Upper lobe of left lung (tissue), 6 donors: ENCODE data around the gene SGCE. TPM values are rescaled to one million over a fixed set of nuclear protein-coding genes. Genes with fewer than 3 reads are reported as not detected.

ENCODE experiments used
- ATAC-seq, 2 donors: fragments of 200-7000 bp; cut with Tn5 transposase; one replicate each; pipeline ENCODE4 v1.9.1; 2022; ENCODE audit warnings: mild to moderate bottlenecking in 2 of 2, moderate library complexity in 2 of 2; ENCODE audit not compliant: low FRiP score in 2 of 2
- DNase-seq, 2 donors: peaks; one replicate each; pipeline ENCODE4 v3.0.0-alpha.2; 2019 to 2020
- H3K27ac ChIP-seq, 4 donors: fragments of 200-600 bp; sonication (generic); one replicate each; pipeline ENCODE4 v1.5.1; 2016 to 2019
- H3K27me3 ChIP-seq, 4 donors: fragments of 200-600 bp; sonication (generic); one replicate each; pipeline ENCODE4 v1.5.1; 2017 to 2019
- H3K36me3 ChIP-seq, 4 donors: fragments of 200-600 bp; sonication (generic); one replicate each; pipeline ENCODE4 v1.5.1; 2016 to 2019
- H3K4me1 ChIP-seq, 4 donors: fragments of 200-600 bp; sonication (generic); one replicate each; pipeline ENCODE4 v1.5.1; 2018 to 2019
- H3K4me3 ChIP-seq, 4 donors: fragments of 200-600 bp; sonication (generic); one replicate each; pipeline ENCODE4 v1.5.1; 2017 to 2019; ENCODE audit warnings: mild to moderate bottlenecking in 2 of 4, moderate library complexity in 1 of 4
- H3K9me3 ChIP-seq, 4 donors: fragments of 200-600 bp; sonication (generic); one replicate each; pipeline ENCODE4 v1.5.1; 2018 to 2019
- CTCF ChIP-seq, 6 experiments: fragments of 450-650 bp in 4 of 6; fragments of 200-600 bp in 2 of 6; sonication (generic) in 2 of 6; IDR thresholded peaks; one replicate each; pipeline ENCODE4 v1.5.1; 2016 to 2019; ENCODE audit warnings: antibody characterized with exemption in 6 of 6
- EP300 ChIP-seq, 4 donors: sonication (generic); formaldehyde crosslinking; IDR thresholded peaks; one replicate each; pipeline ENCODE4 v1.5.1; 2017; ENCODE audit warnings: antibody characterized with exemption in 4 of 4, control low read depth in 2 of 4
- POLR2A ChIP-seq, 4 donors: fragments of 450-650 bp; IDR thresholded peaks; one replicate each; pipeline ENCODE4 v1.5.1; 2016 to 2017; ENCODE audit warnings: antibody characterized with exemption in 4 of 4, mild to moderate bottlenecking in 2 of 4
- POLR2AphosphoS5 ChIP-seq, 2 donors: sonication (generic); formaldehyde crosslinking; IDR thresholded peaks; one replicate each; pipeline ENCODE4 v1.5.1; 2017; ENCODE audit warnings: antibody characterized with exemption in 2 of 2
- WGBS, 2 donors: methylation state at CpG; one replicate each; pipeline ENCODE4 v1.1.5; 2017 to 2018; 5-methylcytosine and 5-hydroxymethylcytosine counted together
- total RNA-seq, 6 donors: library from RNA; depleted of rRNA in 4 of 6; stranded (reverse); fragments of >200 nt in 4 of 6; gene quantifications; one replicate each; pipeline versions ENCODE4 v1.1.0 to v1.2.1, GENCODE V29; 2016 to 2021
- donor health status: DM: no; HTN: no; CAD: no; lungs with moderate emphysema.
- donor health status: DM: no; HTN: yes; CAD: no; lungs with severe emphysema.

Gene SGCE
- total RNA-seq, 6 donors from 2014 or later = 42.8 to 136 (median 68.1) TPM

GRCh38 chr7:94616855-94617254 is 39.1 kb downstream of the SGCE start:
- Histone ChIP-seq H3K9me3 (no peaks in the 10 kb centered on the region), H3K4me3 (no peak overlapping the region), H3K27me3 (no peaks in the 10 kb centered on the region), H3K27ac (no peak overlapping the region), H3K36me3 (peaks cover 0 to 4% (median 0%) of the 10 kb centered on the region in 4 donors), H3K4me1 (peaks cover 0 to 9% (median 3%) of the 10 kb centered on the region in 4 donors)
- ATAC-seq (no peak), DNase-seq (no peak)
- TF ChIP-seq POLR2A (IDR thresholded peaks at IDR 0.05) (no peak), CTCF (IDR thresholded peaks at IDR 0.05) (no peak), EP300 (IDR thresholded peaks at IDR 0.05) (no peak), POLR2AphosphoS5 (IDR thresholded peaks at IDR 0.05) (no peak)
- WGBS, 2 donors = 92 to 94% methylated on average over 3 of the region's 3 CpGs

DNA sequence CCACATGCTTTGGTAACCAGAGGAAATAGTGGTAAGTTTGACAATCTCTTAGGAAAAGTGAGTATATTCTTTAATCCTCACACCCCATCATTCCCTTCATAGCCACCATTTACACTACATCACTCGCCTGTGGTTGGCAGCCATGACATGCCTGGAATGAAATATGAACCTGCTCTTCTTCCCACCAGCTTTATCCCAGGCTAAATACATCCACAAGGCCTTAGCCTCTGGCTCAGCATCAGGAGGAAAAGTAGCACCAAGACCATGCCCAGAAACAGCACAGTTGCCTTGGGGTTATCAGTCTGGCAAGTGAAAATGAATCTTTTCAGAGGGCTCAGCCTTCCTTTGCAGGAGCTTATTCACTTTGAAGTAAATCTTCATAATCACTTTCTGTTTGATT is 40.3 kb downstream of the SGCE start:
- no peak overlapping the region for H3K27ac ChIP-seq
- no peaks in the 10 kb centered on the region for H3K27me3 ChIP-seq
- no peak overlapping the region for H3K4me3 ChIP-seq
- no peaks in the 10 kb centered on the region for H3K9me3 ChIP-seq
- 88 to 93% methylated on average over 1 of the region's 1 CpG for WGBS, 2 donors
- DNase-seq (no peak), ATAC-seq (no peak)
- H3K4me1 ChIP-seq = peaks cover 0 to 4% (median 0%) of the 10 kb centered on the region in 4 donors
- TF ChIP-seq POLR2AphosphoS5 (IDR thresholded peaks at IDR 0.05) (no peak), CTCF (IDR thresholded peaks at IDR 0.05) (no peak), EP300 (IDR thresholded peaks at IDR 0.05) (no peak)
- peaks cover 0 to 4% (median 0%) of the 10 kb centered on the region in 4 donors for H3K36me3 ChIP-seq

DNA sequence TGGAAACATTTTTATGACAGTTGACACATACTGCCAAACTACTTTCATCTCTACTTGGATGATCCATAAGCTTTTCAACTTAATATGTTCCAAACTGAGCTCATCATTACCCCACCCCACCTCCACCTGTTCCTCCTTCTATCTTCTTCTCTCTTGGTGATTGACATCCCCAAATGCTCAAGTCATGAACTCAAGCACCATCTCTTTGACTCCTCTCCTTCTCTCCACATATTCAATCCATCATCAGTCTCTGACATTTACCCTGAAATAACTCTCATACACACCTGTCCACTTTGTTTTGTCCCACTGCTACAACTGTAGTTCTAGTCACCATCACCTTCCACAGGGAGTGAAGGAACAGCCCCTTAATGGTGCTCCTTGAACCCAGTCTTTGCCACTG is 43.3 kb downstream of the SGCE start:
- H3K4me1 ChIP-seq = no peaks in the 10 kb centered on the region
- no peak overlapping the region for H3K4me3 ChIP-seq
- no peaks in the 10 kb centered on the region for H3K9me3 ChIP-seq
- H3K27ac ChIP-seq = no peak overlapping the region
- no peak for DNase-seq
- no peaks in the 10 kb centered on the region for H3K36me3 ChIP-seq
- TF ChIP-seq POLR2AphosphoS5 (IDR thresholded peaks at IDR 0.05) = no peak
- TF ChIP-seq CTCF (IDR thresholded peaks at IDR 0.05) = no peak
- TF ChIP-seq POLR2A (IDR thresholded peaks at IDR 0.05) = no peak
- TF ChIP-seq EP300 (IDR thresholded peaks at IDR 0.05) = no peak
- no peaks in the 10 kb centered on the region for H3K27me3 ChIP-seq
- no peak for ATAC-seq

GRCh38 chr7:94612253-94612652 is 43.7 kb downstream of the SGCE start:
- Histone ChIP-seq H3K4me1 (no peaks in the 10 kb centered on the region), H3K9me3 (no peaks in the 10 kb centered on the region), H3K27ac (no peak overlapping the region), H3K36me3 (no peaks in the 10 kb centered on the region), H3K27me3 (no peaks in the 10 kb centered on the region), H3K4me3 (no peak overlapping the region)
- 86 to 97% methylated on average over 1 of the region's 1 CpG for WGBS, 2 donors
- ATAC-seq (no peak), DNase-seq (no peak)
- no peak for TF ChIP-seq EP300 (IDR thresholded peaks at IDR 0.05)
- no peak for TF ChIP-seq CTCF (IDR thresholded peaks at IDR 0.05)

GRCh38 chr7:94609561-94609960 is 46.4 kb downstream of the SGCE start:
- H3K27ac ChIP-seq = no peak overlapping the region
- no peak for DNase-seq
- H3K9me3 ChIP-seq = no peaks in the 10 kb centered on the region
- H3K36me3 ChIP-seq = no peaks in the 10 kb centered on the region
- H3K4me1 ChIP-seq = no peaks in the 10 kb centered on the region
- no peak for ATAC-seq
- H3K27me3 ChIP-seq = no peaks in the 10 kb centered on the region
- 87 to 89% methylated on average over 2 of the region's 2 CpGs for WGBS, 2 donors
- TF ChIP-seq POLR2AphosphoS5 (IDR thresholded peaks at IDR 0.05) = no peak
- no peak for TF ChIP-seq CTCF (IDR thresholded peaks at IDR 0.05)
- TF ChIP-seq POLR2A (IDR thresholded peaks at IDR 0.05) = no peak
- no peak for TF ChIP-seq EP300 (IDR thresholded peaks at IDR 0.05)
- H3K4me3 ChIP-seq = no peak overlapping the region
